HEK293 (cell line): ENCODE measurements around the gene LPP.

Source experiments
- CTCF ChIP-seq: fragments of 450-650 bp; formaldehyde crosslinking; IDR thresholded peaks from 2 replicates; pipeline ENCODE4 v1.5.1; 2016; ENCODE audit warnings: missing biosample characterization, missing genetic modification characterization
- SP2 ChIP-seq: fragments of 450-650 bp; formaldehyde crosslinking; IDR thresholded peaks from 2 replicates; pipeline ENCODE4 v1.5.1; 2016; ENCODE audit warnings: missing biosample characterization, missing genetic modification characterization
- ZNF133 ChIP-seq: fragments of 450-650 bp; formaldehyde crosslinking; IDR thresholded peaks from 2 replicates; pipeline ENCODE4 v1.5.1; 2016; ENCODE audit warnings: missing biosample characterization, missing genetic modification characterization
- ZNF223 ChIP-seq: fragments of 450-650 bp; formaldehyde crosslinking; IDR thresholded peaks from 2 replicates; pipeline ENCODE4 v1.5.1; 2016; ENCODE audit warnings: missing biosample characterization, missing genetic modification characterization

GRCh38 chr3:188503647-188504046 is 349.7 kb downstream of the LPP start:
- TF ChIP-seq SP2 (tag by site-specific recombination), result no peak
- TF ChIP-seq CTCF (tag by site-specific recombination), result no peak
- TF ChIP-seq ZNF223 (tag by site-specific recombination), result no peak
- TF ChIP-seq ZNF133 (tag by site-specific recombination), result no peak
